Central memory CD4-positive, alpha-beta T cell (primary cell): ENCODE results near the gene ROBO1.

Experiments used
- DNase-seq: peaks from one replicate; pipeline ENCODE4 v3.0.0; 2022

ROBO1 gene

GRCh38 chr3:78589778-78590177, 1178.0 kb downstream of the ROBO1 start:
- no peak for DNase-seq

GRCh38 chr3:78588906-78589621, 1178.7 kb downstream of the ROBO1 start:
- no peak for DNase-seq

GRCh38 chr3:78580681-78581080, 1187.1 kb downstream of the ROBO1 start:
- DNase-seq = no peak

DNA sequence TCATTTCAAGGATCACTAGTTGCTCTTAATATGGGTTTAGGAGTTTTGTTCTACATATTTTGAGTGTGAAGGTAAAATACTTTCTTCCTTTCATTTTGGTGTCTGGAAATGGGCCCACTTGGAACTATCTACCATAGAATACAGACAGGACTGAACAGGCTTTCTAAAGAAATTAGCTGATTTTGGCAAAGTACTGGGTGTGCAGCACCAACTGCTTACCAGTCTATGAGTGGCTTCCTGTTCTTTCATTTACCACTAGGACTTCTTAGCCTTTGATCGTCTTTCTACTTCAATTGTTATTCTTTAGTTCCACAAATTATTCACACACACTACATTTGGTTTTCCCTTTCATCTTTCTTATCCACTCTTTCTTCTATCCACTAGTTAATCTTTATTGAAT, 1196.3 kb downstream of the ROBO1 start:
- no peak for DNase-seq

GRCh38 chr3:78570496-78570895, 1197.3 kb downstream of the ROBO1 start:
- DNase-seq = no peak

- DNase-seq = no peak
Measured at GRCh38 chr3:78569804-78570203, 1198.0 kb downstream of the ROBO1 start.

- DNase-seq = no peak
Measured at GRCh38 chr3:78565712-78566111, 1202.1 kb downstream of the ROBO1 start.

- no peak for DNase-seq
Measured at GRCh38 chr3:78562328-78562727, 1205.5 kb downstream of the ROBO1 start.
